Peyer's patch (tissue), 4 donors: ENCODE measurements around the gene AK8.

Experiments
- CTCF ChIP-seq, 6 experiments: fragments of 450-650 bp in 4 of 6; fragments of 200-600 bp in 2 of 6; sonication (generic) in 1 of 6; IDR thresholded peaks; one replicate each; pipeline ENCODE4 v1.5.1; 2017 to 2019; ENCODE audit warnings: antibody characterized with exemption in 6 of 6, mild to moderate bottlenecking in 3 of 6, moderate library complexity in 1 of 6
- POLR2A ChIP-seq, 2 donors: fragments of 450-650 bp; IDR thresholded peaks; one replicate each; pipeline ENCODE4 v1.5.1; 2017; ENCODE audit warnings: antibody characterized with exemption in 2 of 2, mild to moderate bottlenecking in 2 of 2, moderate library complexity in 2 of 2

DNA sequence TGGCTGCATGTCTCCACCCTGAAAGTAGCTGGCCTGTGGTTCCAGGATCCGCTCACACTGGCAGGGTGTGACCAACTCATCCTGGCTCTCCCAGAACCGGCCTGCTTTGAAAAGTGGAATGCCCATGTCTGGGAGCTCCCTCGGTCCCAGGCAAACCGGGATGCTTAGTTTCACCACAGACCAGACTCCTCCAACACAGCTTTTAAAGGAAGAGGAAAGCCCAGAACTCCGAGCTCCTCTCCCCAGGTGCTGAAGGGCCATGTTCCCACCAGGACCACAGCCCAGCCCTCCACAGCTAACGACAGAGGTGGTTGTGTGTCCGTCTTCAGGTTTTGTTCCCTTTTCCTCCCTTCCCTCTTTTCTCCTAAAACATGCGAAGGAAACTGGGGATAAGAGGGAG is 169.8 kb downstream of the AK8 start:
- TF ChIP-seq POLR2A (IDR thresholded peaks at IDR 0.05) (no peak), CTCF (IDR thresholded peaks at IDR 0.05) (no peak)
